Measurements from ENCODE around the gene CTCFL. TPM values are rescaled to one million over a fixed set of nuclear protein-coding genes. Genes with fewer than 3 reads are reported as not detected.

CTCFL gene
- total and polyA plus RNA-seq, 2 donors (not counting 3 experiments of a cell fraction or from before 2014, with no cell fraction given): not detected

DNA sequence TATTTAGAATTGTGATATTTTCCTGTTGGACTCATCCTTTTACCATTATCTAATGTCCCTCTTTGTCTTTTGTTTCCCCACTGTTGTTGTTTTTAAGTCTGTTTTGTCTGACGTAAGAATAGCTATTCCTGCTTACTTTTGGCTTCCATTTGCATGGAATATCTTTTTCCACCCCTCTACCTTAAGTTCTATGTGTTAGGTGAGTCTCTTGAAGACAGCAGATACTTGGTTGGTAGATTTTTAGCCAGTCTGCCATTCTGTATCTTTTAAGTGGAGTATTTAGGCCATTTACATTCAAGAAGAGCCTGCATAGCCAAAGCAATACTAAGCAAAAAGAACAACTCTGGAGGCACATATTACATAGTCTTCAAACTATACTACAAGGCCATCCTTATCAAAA is 39.2 kb downstream of the CTCFL start:
- FAIRE-seq (no peak), DNase-seq (ENCODE audit: low read depth, low spot score) (no peak)
- H4K20me1 ChIP-seq (replicated peaks; ENCODE audit: control insufficient read depth, extremely low read depth, insufficient read depth, low read length): no peaks in the 10 kb centered on the region
- POLR2A ChIA-PET: no interaction called here
- dilution Hi-C loops (cut with MboI; ENCODE audit: extremely low pct_ligation_motif_present, low sequenced_read_pairs): no loop called here
- no peak overlapping the region for H3K4me3 ChIP-seq (replicated peaks in 1 of 3; ENCODE audit: insufficient read depth in 1 of 3, low read depth in 1 of 3, low read length in 3 of 3)
- no peak overlapping the region for H3K9ac ChIP-seq (replicated peaks; ENCODE audit: extremely low read depth, insufficient read depth, low read length)
- TF ChIP-seq EZH2 (IDR thresholded peaks at IDR 0.05; ENCODE audit: borderline replicate concordance, low read depth, low read length, severe bottlenecking) (no peak), POLR2A (IDR thresholded peaks at IDR 0.05; ENCODE audit: low read depth, low read length) (no peak), JUN (IDR thresholded peaks at IDR 0.05; ENCODE audit: borderline replicate concordance, insufficient read depth, insufficient read length, low read depth) (no peak), POLR2AphosphoS5 (IDR thresholded peaks at IDR 0.05; ENCODE audit: insufficient read depth, low read depth, low read length) (no peak), GATA2 (IDR thresholded peaks at IDR 0.05; ENCODE audit: insufficient read depth, insufficient read length, low read depth, low read length) (no peak), FOS (IDR thresholded peaks at IDR 0.05; ENCODE audit: borderline replicate concordance, insufficient read depth, low read length) (no peak), MYC (IDR thresholded peaks at IDR 0.05; ENCODE audit: low read depth, low read length) (no peak)
- TF ChIP-seq, protein P1, sequence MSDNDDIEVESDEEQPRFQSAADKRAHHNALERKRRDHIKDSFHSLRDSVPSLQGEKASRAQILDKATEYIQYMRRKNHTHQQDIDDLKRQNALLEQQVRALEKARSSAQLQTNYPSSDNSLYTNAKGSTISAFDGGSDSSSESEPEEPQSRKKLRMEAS (IDR thresholded peaks at IDR 0.05; ENCODE audit: insufficient read depth, insufficient read length): no peak
- TF ChIP-seq, protein P2, sequence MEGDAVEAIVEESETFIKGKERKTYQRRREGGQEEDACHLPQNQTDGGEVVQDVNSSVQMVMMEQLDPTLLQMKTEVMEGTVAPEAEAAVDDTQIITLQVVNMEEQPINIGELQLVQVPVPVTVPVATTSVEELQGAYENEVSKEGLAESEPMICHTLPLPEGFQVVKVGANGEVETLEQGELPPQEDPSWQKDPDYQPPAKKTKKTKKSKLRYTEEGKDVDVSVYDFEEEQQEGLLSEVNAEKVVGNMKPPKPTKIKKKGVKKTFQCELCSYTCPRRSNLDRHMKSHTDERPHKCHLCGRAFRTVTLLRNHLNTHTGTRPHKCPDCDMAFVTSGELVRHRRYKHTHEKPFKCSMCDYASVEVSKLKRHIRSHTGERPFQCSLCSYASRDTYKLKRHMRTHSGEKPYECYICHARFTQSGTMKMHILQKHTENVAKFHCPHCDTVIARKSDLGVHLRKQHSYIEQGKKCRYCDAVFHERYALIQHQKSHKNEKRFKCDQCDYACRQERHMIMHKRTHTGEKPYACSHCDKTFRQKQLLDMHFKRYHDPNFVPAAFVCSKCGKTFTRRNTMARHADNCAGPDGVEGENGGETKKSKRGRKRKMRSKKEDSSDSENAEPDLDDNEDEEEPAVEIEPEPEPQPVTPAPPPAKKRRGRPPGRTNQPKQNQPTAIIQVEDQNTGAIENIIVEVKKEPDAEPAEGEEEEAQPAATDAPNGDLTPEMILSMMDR (IDR thresholded peaks at IDR 0.05; ENCODE audit: extremely low read depth in 1 of 2, insufficient read depth in 1 of 2, low read depth in 1 of 2, low read length in 2 of 2): no peak
- peaks cover 0 to 1% of the 10 kb centered on the region in 2 experiments for H3K27me3 ChIP-seq (ENCODE audit: control insufficient read depth in 2 of 2, insufficient read depth in 2 of 2, low read length in 2 of 2)
- no peaks in the 10 kb centered on the region for H3K9me1 ChIP-seq (replicated peaks; ENCODE audit: control insufficient read depth, extremely low read depth, insufficient read depth, low read length)
- H3K36me3 ChIP-seq (ENCODE audit: control insufficient read depth in 2 of 2, extremely low read depth in 1 of 2, insufficient read depth in 2 of 2, low read length in 2 of 2): no peaks in the 10 kb centered on the region
- no peak overlapping the region for H2AFZ ChIP-seq (ENCODE audit: low read depth, low read length)
- no peaks in the 10 kb centered on the region for H3K79me2 ChIP-seq (ENCODE audit: control insufficient read depth, insufficient read depth, low read length)
- CTCF ChIA-PET: no interaction called here
- H3K4me1 ChIP-seq (ENCODE audit: control insufficient read depth, extremely low read depth, insufficient read depth, low read length): no peaks in the 10 kb centered on the region
- no peak overlapping the region for H3K27ac ChIP-seq (ENCODE audit: insufficient read depth, low read depth, low read length)
- H3K9me3 ChIP-seq (replicated peaks; ENCODE audit: control insufficient read depth, insufficient read depth, low read length): no peaks in the 10 kb centered on the region
- H3K4me2 ChIP-seq (ENCODE audit: insufficient read depth, low read length): no peak overlapping the region
- intact Hi-C loops (cut with micrococcal nuclease): no loop called here
- no TSS peak for BruUV-seq (replicated peaks)

Measured in endothelial cell of umbilical vein (primary cell).